Fibroblast of lung (primary cell): Measurements from ENCODE around the gene QSOX1. TPM values are rescaled to one million over a fixed set of nuclear protein-coding genes. Genes with fewer than 3 reads are reported as not detected.

Experiments
- DNase-seq, 2 donors: peaks; one replicate each; pipeline versions ENCODE4 v3.0.0 to v3.0.0-alpha.2; 2010; ENCODE audit warnings: low read depth in 2 of 2
- H2AFZ ChIP-seq: 2 replicates; pipeline ENCODE4 v1.5.1; 2012; ENCODE audit warnings: low read length, control low read depth, inconsistent platforms
- H3K27ac ChIP-seq: 2 replicates; pipeline ENCODE4 v1.5.1; 2011; ENCODE audit warnings: low read length, control low read depth; ENCODE audit not compliant: insufficient read depth
- H3K27me3 ChIP-seq: 2 replicates; pipeline ENCODE4 v1.5.1; 2011; ENCODE audit warnings: mild to moderate bottlenecking, low read length; ENCODE audit not compliant: control insufficient read depth, insufficient read depth
- H3K36me3 ChIP-seq: 2 replicates; pipeline ENCODE4 v1.5.1; 2011; ENCODE audit warnings: low read length; ENCODE audit not compliant: control insufficient read depth, insufficient read depth
- H3K4me1 ChIP-seq: 2 replicates; pipeline ENCODE4 v1.5.1; 2011; ENCODE audit warnings: low read length; ENCODE audit not compliant: control insufficient read depth, insufficient read depth; ENCODE audit errors: extremely low read depth
- H3K4me2 ChIP-seq: 2 replicates; pipeline ENCODE4 v1.5.1; 2011; ENCODE audit warnings: low read length, control low read depth; ENCODE audit not compliant: insufficient read depth; ENCODE audit errors: extremely low read depth
- H3K4me3 ChIP-seq, 4 experiments: fragments of 200-600 bp in 1 of 4; sonication (generic) in 1 of 4; replicated peaks in 1 of 4; 2 replicates each; pipeline ENCODE4 v1.5.1; 2011 to 2016; ENCODE audit warnings: low read length in 4 of 4, low read depth in 3 of 4, mild to moderate bottlenecking in 3 of 4, control low read depth in 2 of 4, inconsistent platforms in 1 of 4, mixed read lengths in 1 of 4; ENCODE audit not compliant: insufficient read depth in 1 of 4; ENCODE audit errors: control extremely low read depth in 1 of 4
- H3K79me2 ChIP-seq: 2 replicates; pipeline ENCODE4 v1.5.1; 2012; ENCODE audit warnings: mild to moderate bottlenecking, low read length, inconsistent platforms; ENCODE audit not compliant: control insufficient read depth, insufficient read depth
- H3K9ac ChIP-seq: 2 replicates; pipeline ENCODE4 v1.5.1; 2011; ENCODE audit warnings: mild to moderate bottlenecking, low read length, control low read depth; ENCODE audit not compliant: insufficient read depth
- H3K9me3 ChIP-seq: 2 replicates; pipeline ENCODE4 v1.5.1; 2012; ENCODE audit warnings: low read depth, low read length; ENCODE audit not compliant: control insufficient read depth, insufficient read depth
- H4K20me1 ChIP-seq: 2 replicates; pipeline ENCODE4 v1.5.1; 2011; ENCODE audit warnings: low read length; ENCODE audit not compliant: control insufficient read depth, insufficient read depth; ENCODE audit errors: extremely low read depth
- EZH2 ChIP-seq: IDR thresholded peaks from 2 replicates; pipeline ENCODE4 v1.5.1; 2012; ENCODE audit warnings: low read length, control low read depth, mild to moderate bottlenecking; ENCODE audit errors: missing control alignments
- polyA plus RNA-seq, 2 donors: library from polyadenylated mRNA; depleted of rRNA in 1 of 2; stranded (reverse) in 1 of 2; unstranded in 1 of 2; fragments of >200 nt; gene quantifications; 2 replicates each; pipeline ENCODE4 v1.2.1, GENCODE V29; 2011 to 2012; ENCODE audit warnings: missing spikeins in 1 of 2
- total RNA-seq: library from RNA; depleted of rRNA; stranded (reverse); fragments of >200 nt; gene quantifications from 2 replicates; pipeline ENCODE4 v1.2.1, GENCODE V29; 2014
- TF ChIP-seq, protein P1 (sequence below), 2 donors: IDR thresholded peaks in 1 of 2; conservative IDR thresholded peaks in 1 of 2; 1 replicate in 1 of 2; 2 replicates in 1 of 2; pipeline ENCODE4 v1.5.1; 2011 to 2012; ENCODE audit warnings: low read length in 2 of 2, control low read depth in 1 of 2, inconsistent platforms in 1 of 2, low read depth in 1 of 2, mild to moderate bottlenecking in 1 of 2

QSOX1 gene
- total and polyA plus RNA-seq, 2 donors (not counting 1 experiment from before 2014, with no cell fraction given), result 799 to 1,312 TPM

- Histone ChIP-seq H3K4me1 (peaks cover 9% of the 10 kb centered on the region), H3K4me2 (peak overlapping the region; percentile 86), H3K9ac (no peak overlapping the region), H3K9me3 (no peaks in the 10 kb centered on the region), H3K79me2 (no peaks in the 10 kb centered on the region), H3K27ac (no peak overlapping the region), H3K36me3 (no peaks in the 10 kb centered on the region), H3K4me3 (peak overlapping the region; percentile 34 to 59 (median 52)), H2AFZ (no peak overlapping the region), H3K27me3 (peaks cover 62% of the 10 kb centered on the region), H4K20me1 (no peaks in the 10 kb centered on the region)
- DNase-seq, result peak; percentile 26 to 70
- TF ChIP-seq, protein P1, sequence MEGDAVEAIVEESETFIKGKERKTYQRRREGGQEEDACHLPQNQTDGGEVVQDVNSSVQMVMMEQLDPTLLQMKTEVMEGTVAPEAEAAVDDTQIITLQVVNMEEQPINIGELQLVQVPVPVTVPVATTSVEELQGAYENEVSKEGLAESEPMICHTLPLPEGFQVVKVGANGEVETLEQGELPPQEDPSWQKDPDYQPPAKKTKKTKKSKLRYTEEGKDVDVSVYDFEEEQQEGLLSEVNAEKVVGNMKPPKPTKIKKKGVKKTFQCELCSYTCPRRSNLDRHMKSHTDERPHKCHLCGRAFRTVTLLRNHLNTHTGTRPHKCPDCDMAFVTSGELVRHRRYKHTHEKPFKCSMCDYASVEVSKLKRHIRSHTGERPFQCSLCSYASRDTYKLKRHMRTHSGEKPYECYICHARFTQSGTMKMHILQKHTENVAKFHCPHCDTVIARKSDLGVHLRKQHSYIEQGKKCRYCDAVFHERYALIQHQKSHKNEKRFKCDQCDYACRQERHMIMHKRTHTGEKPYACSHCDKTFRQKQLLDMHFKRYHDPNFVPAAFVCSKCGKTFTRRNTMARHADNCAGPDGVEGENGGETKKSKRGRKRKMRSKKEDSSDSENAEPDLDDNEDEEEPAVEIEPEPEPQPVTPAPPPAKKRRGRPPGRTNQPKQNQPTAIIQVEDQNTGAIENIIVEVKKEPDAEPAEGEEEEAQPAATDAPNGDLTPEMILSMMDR (conservative IDR thresholded peaks at IDR 0.05 in 1 of 2, IDR thresholded peaks at IDR 0.05 in 1 of 2; ENCODE audit: low read depth in 1 of 2, low read length in 2 of 2), result no peak
- TF ChIP-seq EZH2, result peak; percentile 67
Observed at GRCh38 chr1:180230791-180231505, 76.3 kb downstream of the QSOX1 start.

DNA sequence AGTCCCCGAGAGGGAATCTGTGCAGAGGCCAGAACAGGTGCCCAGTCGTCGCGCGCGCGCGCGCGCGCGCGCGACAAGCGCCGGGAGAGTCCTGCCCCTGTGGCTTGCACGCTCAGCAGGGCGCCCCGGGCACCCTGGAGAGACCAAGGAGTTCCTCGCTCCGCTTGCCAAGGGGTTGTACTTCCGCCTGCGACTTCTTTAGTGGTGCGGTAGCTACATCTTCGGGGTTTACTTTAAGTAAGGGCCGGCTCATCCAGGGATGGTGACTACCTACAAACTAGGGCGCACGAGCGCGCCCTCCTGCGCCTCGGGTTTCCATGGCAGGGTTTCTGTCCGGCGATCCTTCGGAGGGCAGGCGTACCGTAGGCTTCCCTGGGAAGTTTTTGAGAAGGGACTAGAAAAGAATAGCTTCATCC, 76.8 kb downstream of the QSOX1 start:
- Histone ChIP-seq H3K4me1 (peaks cover 9% of the 10 kb centered on the region), H3K9ac (no peak overlapping the region), H4K20me1 (no peaks in the 10 kb centered on the region), H3K4me2 (peak overlapping the region; percentile 86), H3K9me3 (no peaks in the 10 kb centered on the region), H3K79me2 (no peaks in the 10 kb centered on the region), H2AFZ (no peak overlapping the region), H3K36me3 (no peaks in the 10 kb centered on the region), H3K27ac (no peak overlapping the region), H3K4me3 (peak overlapping the region; percentile 31 to 59 (median 52)), H3K27me3 (peaks cover 62% of the 10 kb centered on the region)
- peak; percentile 38 to 46 for DNase-seq
- peak; percentile 16 for TF ChIP-seq EZH2
- TF ChIP-seq, protein P1 (conservative IDR thresholded peaks at IDR 0.05 in 1 of 2, IDR thresholded peaks at IDR 0.05 in 1 of 2; ENCODE audit: low read depth in 1 of 2, low read length in 2 of 2), result no peak

DNA sequence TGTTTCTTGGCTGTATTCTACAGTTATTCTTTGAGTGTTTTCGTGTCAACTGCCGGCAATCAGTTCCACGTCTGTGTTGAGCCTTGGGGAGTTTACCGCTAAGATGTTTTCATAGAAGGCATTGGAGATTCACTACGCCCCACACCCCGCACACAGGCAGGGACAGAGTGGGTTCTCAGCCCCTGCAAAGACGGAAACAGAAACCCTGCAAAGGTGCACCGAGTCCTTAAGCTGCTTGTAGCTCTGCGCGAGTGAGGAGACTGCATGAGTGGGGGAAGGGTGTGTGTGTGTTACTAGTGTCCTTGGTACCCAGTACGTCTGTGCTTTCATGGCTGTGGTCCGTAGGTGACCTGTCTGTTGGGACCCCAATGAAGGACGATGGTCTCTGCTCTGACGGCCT, 77.3 kb downstream of the QSOX1 start:
- Histone ChIP-seq H3K9ac (no peak overlapping the region), H3K4me2 (peak overlapping the region; percentile 86), H3K27me3 (peaks cover 64% of the 10 kb centered on the region), H3K36me3 (no peaks in the 10 kb centered on the region), H3K79me2 (no peaks in the 10 kb centered on the region), H2AFZ (no peak overlapping the region), H4K20me1 (no peaks in the 10 kb centered on the region), H3K4me3 (peak overlapping the region in 2 of 4 experiments; percentile 2 to 31), H3K9me3 (no peaks in the 10 kb centered on the region), H3K4me1 (peaks cover 9% of the 10 kb centered on the region), H3K27ac (no peak overlapping the region)
- DNase-seq, result no peak
- TF ChIP-seq, protein P1 (conservative IDR thresholded peaks at IDR 0.05 in 1 of 2, IDR thresholded peaks at IDR 0.05 in 1 of 2; ENCODE audit: low read depth in 1 of 2, low read length in 2 of 2), result no peak
- TF ChIP-seq EZH2, result peak; percentile 87
